OCI-LY3 (cell line): ENCODE measurements around the gene SPAG6.

Experiments
- CTCF ChIP-seq: fragments of 200-600, 300-600 bp; sonication (generic); IDR thresholded peaks from 2 replicates; pipeline ENCODE4 v1.5.1; 2014; ENCODE audit warnings: antibody characterized with exemption, low read length, low read depth
- EZH2phosphoT487 ChIP-seq: fragments of 200-600 bp; shearing (Covaris generic); IDR thresholded peaks from 2 replicates; pipeline ENCODE4 v1.6.1; 2018; ENCODE audit warnings: antibody characterized with exemption, mixed run types, low read depth

GRCh38 chr10:22351131-22351703 is 5.9 kb downstream of the SPAG6 start:
- no peak for TF ChIP-seq CTCF
- no peak for TF ChIP-seq EZH2phosphoT487
